NCI-H510A treated with DMSO at 0.1 percent for 48 hours (cell line): ENCODE data around the gene ATF3.
A peak's percentile ranks its signal among the peaks of the same experiment; 100 is the strongest.
"Not testable (repeated sequence)": the region's sequence is repeated elsewhere in the genome, so short reads cannot be mapped to it uniquely, and the experiment has no call there.

Experiments used
- DNase-seq: peaks from one replicate; lab custom pipeline; 2025; lab: John Stamatoyannopoulos, UW

The ATF3 gene

GRCh38 chr1:212651521-212651920, 43.0 kb downstream of the ATF3 start:
- no peak for DNase-seq

- DNase-seq: no peak
Measured at GRCh38 chr1:212651977-212652376, 43.4 kb downstream of the ATF3 start.

GRCh38 chr1:212652609-212653008, 44.0 kb downstream of the ATF3 start:
- no peak for DNase-seq

- DNase-seq: no peak
Measured at GRCh38 chr1:212655668-212656440, 47.3 kb downstream of the ATF3 start.

- DNase-seq: no peak
Measured at GRCh38 chr1:212656730-212657129, 48.2 kb downstream of the ATF3 start.

GRCh38 chr1:212658250-212658649, 49.7 kb downstream of the ATF3 start:
- not testable (repeated sequence) for DNase-seq

- no peak for DNase-seq
Measured at GRCh38 chr1:212664409-212665199, 56.0 kb downstream of the ATF3 start.

GRCh38 chr1:212665241-212666115, 56.9 kb downstream of the ATF3 start:
- peak; percentile 70 for DNase-seq

- no peak for DNase-seq
Measured at GRCh38 chr1:212666116-212666775, 57.7 kb downstream of the ATF3 start.

- no peak for DNase-seq
Measured at GRCh38 chr1:212667223-212668139, 58.9 kb downstream of the ATF3 start.

- no peak for DNase-seq
Measured at GRCh38 chr1:212668477-212668876, 59.9 kb downstream of the ATF3 start.

- DNase-seq: no peak
Measured at GRCh38 chr1:212669102-212669501, 60.5 kb downstream of the ATF3 start.

- DNase-seq: no peak
Measured at GRCh38 chr1:212669600-212669999, 61.0 kb downstream of the ATF3 start.

GRCh38 chr1:212670301-212670700, 61.7 kb downstream of the ATF3 start:
- DNase-seq: no peak
